Activated gamma-delta T cell treated with Interleukin-2 at 50 U/mL for 16 hours (primary cell): ENCODE results near the gene TSPAN12.
"Not testable (repeated sequence)": the region's sequence is repeated elsewhere in the genome, so short reads cannot be mapped to it uniquely, and the experiment has no call there.

Experiments used
- DNase-seq: peaks from one replicate; pipeline ENCODE4 v3.0.0-alpha.2; 2020

The TSPAN12 gene

DNA sequence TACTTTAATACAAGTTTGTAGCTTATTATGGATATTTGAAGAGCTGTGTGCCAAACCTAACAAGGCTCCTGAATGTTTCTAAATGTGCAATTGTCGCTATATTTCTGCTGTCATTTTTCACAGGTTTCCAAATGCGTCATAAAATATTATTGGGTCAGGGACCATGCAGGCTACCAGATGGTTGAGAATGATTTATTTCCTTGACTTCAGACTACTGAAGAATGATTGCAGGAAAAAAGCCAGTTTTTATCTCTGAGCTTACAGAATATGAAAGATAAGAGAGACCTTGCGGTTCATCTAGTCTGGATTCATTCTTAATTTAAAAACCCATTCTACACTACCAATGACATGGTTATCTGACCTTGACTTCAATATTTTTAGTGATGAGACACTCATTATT, 55.2 kb downstream of the TSPAN12 start:
- no peak for DNase-seq

GRCh38 chr7:120799813-120800475, 58.0 kb downstream of the TSPAN12 start:
- no peak for DNase-seq

GRCh38 chr7:120799147-120799546, 58.8 kb downstream of the TSPAN12 start:
- DNase-seq = no peak

DNA sequence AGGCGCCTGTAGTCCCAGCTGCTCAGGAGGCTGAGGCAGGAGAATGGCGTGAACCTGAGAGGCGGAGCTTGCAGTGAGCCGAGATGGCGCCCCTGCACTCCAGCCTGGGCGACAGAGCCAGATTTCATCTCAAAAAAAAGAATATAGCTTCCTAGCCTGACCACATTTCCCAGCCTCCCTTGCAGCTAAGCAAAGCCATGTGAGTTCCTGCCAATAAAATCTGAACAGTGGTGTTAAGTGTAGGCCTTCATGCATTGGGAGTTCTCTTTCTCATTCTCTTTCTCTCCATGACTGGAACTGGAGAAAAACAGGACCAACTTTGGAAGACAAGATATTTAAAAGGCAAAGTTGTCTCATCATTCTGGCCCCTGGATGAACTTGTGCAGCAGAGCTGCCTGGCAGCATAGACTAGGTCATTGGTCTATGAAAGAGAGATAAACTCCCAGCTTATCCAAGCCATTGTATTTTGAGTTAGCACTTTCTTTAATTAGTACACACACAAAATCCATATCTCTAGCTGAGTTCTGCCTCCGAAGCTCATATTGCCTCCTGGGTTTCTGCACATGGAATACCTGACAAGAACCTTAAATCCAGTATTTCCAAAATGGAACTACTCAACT, 60.8 kb downstream of the TSPAN12 start:
- DNase-seq = no peak

DNA sequence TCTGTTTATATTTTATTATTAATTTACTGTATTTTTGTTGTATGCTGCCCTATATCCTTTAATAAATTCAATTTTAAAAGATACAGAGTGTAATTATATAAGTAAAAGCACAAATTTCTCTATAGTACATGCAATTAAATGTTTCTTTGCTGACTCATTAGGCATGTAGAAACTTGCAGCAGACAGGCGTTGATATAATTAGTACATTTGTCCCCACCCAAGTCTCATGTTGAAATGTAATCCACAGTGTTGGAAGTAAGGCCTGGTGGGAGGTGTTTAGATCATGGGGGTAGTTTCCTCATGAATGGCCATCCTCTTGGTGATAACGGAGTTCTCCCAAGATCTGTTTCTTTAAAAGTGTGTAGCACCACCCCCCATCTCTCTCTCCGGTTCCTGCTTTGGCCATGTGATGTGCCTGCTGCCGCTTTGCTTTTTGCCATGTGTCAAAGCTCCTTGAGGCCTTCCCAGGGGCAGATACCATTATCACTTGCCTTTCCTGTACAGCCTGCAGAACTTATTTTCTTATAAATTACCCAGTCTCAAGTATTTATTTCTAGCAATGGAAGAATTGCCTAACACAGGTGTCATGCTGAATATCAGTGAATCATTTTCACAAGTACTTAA, 63.7 kb downstream of the TSPAN12 start:
- no peak for DNase-seq

DNA sequence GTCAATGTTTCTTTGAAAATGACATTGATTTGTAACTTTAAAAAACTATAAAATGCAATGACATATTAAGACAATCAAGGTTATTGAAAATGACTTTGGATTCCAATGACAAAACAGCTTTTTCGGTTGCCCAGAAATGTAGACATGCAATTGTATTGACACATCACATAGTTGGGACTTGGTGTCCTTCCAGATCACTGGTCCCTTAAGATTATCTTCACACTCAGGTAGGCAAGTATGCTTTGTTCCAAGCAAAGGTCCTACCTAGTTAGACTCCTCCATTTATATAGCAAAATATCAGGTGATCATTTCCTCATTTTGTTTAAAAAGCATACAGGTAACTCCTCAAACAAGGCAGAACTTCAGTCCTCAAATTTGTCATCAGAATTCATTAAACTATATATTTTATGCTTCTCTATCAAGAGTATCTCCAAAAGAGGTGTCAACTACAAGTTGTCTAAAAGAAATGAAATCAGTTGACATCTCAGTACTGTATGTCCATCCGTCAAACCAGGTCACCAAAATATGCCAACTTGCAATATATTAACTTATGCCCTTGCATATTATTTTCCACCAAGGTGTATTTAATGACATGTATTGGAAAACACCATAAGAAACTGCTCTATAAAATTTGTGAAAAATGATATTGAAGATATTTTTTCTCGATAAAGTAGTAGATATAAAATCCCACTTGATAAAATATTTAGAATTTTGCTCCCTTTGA, 64.6 kb downstream of the TSPAN12 start:
- no peak for DNase-seq

- no peak for DNase-seq
Measured at GRCh38 chr7:120792861-120793130, 65.1 kb downstream of the TSPAN12 start.

DNA sequence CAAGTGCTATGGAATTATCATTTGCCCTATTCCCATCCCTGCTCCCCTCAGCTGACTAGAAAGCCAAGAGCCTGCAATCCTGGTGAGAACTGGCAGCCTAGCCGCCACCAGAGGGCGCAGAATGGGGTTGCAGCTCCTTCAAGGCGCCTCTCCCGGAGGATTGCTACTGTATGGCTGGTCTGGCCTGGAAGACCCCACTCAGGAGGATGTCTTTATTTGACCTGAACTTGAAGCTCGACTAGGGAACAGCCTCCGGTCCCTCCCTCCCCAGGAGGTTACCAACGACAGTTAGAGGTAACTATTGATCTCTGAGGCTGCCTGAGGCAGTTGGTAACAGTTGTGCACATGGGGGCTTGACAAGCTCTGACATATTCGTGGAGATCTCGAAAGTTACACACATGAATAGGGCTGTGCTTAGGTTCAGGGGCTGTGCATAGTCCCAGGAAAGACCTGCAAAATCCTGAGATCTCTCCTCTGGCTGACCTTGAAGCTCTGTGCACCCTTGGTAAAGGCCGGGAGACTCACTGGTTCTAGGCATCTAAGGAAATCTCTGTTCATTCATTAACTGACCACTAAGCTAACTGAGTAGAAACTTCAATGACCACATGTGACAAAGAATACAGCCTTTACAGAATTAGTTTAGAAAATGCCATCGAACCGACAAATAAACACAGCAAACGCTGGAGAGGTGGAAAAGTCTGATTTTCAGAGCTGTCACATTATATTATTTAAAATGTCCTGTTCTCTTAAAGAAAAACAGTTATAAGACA, 65.7 kb downstream of the TSPAN12 start:
- peak; percentile 48 for DNase-seq

DNA sequence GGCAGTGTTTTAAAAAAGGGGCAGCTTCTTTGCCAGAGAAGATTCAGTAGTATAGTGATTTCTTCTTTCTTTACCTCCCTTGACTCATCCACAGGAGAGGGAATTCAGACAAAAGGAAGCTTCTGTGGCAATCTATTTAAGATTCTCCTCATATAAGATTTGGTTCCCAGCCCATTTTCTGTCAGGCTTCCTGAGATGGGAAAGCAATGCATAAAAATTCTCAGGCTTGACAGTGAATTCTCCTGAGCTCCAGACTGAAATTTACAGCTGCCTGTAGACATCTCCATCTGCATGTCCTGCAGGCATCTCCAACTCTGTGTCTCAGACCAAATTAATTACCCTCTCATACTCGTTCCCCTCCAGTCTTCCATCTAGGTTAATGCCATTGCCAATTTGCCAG, 72.8 kb downstream of the TSPAN12 start:
- DNase-seq = no peak

DNA sequence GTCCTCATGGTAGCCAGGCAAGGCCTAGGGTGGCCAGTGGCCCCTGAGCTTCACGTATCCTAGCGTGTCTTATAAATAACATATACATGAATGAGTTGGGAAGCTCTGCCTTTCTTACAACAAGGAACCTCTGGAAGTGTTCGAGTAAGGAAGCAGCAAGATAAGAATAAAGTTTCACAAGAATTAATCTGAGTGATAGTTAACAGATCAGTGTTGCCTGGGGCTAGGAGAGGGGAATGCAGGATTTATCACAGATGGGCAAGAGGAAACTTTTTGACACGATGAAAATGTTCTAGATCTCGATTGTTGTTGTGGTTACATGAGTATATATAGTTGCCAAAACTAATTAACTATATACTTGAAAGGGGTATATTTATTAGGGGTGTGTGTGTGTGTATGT, 74.2 kb downstream of the TSPAN12 start:
- no peak for DNase-seq

- no peak for DNase-seq
Measured at GRCh38 chr7:120783273-120783672, 74.7 kb downstream of the TSPAN12 start.

DNA sequence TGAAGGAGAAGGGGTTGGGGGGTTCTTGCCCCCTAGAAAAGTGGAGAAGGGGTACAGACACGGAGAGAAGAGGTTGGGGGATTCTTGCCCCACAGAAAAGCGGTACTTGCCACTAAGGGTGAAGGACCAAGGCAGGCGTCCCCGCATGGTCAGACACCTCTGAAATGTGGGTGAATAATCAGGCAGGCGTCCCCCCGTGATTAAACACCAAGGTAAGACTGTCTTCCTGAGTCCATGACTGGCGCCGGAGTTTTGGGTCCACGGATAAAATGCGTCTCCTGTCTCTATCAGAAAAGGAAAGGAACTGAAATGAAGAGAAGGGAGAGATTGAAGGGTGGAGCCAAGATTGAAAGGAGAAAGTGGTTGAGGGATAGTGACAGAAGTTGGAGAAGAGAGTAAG, 76.0 kb downstream of the TSPAN12 start:
- not testable (repeated sequence) for DNase-seq

DNA sequence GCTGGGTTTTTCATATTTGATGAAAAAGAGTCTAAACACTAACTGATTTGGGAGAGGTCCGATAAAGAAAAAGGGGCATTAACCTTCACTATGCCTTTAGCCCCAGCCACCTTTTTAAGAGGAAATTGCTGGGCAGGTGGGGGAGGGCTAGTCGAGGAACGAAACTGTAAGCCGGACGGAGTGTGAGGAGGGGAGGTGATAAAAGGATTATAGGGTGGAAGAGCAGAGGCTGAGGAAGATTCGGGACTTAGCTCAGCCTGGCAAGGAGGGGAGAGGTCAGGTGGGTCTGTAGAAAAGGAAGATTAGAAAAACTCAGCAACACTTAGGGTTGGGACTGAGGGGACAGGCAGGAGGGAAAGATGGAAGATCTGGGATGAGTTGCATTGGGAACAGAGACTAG, 77.0 kb downstream of the TSPAN12 start:
- no peak for DNase-seq

DNA sequence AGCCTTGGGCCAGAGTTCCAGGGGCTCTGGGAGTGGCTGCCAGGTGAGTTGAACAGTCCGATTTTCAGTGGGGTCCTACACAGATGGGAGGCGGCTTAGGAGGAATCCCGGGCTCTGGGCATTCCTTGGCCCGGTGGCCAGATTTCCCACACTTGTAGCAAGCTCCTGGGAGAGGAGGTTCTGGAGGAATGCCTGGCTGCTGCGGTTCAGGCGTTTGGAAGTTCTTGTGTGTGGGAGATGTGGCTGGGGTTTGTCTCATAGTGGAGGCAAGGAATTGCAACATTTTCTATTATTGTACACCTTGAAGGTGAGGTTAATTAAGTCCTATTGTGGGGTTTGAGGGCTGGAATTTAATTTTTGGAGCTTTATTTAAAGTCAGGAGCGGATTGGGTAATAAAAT, 77.5 kb downstream of the TSPAN12 start:
- DNase-seq = not testable (repeated sequence)

DNA sequence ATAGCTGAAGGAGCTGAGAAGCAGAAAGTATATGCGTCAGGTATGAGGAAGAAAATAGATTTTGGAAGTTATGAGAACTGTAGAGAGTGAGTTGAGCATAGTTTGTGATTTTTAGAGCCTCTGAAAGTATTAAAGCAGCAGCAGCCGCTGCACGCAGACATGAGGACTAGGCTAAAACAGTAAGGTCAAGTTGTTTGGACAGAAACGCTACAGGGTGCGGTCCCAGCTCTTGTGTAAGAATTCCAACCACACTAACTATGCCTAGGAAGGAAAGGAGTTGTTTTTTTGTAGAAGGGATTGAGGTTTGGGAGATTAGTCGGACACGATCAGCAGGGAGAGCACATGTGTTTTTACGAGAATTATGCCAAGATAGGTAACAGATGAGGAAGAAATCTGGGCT, 78.9 kb downstream of the TSPAN12 start:
- not testable (repeated sequence) for DNase-seq

GRCh38 chr7:120775755-120776154, 82.2 kb downstream of the TSPAN12 start:
- no peak for DNase-seq

- no peak for DNase-seq
Measured at GRCh38 chr7:120774481-120774880, 83.5 kb downstream of the TSPAN12 start.

- no peak for DNase-seq
Measured at GRCh38 chr7:120770206-120770605, 87.7 kb downstream of the TSPAN12 start.

DNA sequence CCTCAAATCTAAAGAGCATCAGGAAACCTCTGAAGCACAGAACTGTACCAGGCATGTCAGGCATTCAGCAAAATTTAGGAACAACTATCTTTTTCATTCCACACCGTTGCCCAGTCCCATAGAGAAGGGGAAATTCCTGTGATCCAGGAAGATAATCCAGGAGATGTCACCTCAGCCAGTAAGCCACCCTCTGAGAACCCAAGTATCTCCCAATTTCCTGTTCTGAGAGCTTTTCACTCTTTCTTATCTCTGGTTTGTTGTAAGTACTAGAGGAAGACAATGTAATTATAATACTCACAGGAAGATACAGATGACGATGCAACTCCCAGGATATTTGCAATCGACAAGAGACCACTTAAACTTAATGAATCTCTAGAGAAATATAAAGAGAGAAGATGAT, 97.1 kb downstream of the TSPAN12 start:
- DNase-seq = no peak

- no peak for DNase-seq
Measured at GRCh38 chr7:120760050-120760449, 97.9 kb downstream of the TSPAN12 start.

DNA sequence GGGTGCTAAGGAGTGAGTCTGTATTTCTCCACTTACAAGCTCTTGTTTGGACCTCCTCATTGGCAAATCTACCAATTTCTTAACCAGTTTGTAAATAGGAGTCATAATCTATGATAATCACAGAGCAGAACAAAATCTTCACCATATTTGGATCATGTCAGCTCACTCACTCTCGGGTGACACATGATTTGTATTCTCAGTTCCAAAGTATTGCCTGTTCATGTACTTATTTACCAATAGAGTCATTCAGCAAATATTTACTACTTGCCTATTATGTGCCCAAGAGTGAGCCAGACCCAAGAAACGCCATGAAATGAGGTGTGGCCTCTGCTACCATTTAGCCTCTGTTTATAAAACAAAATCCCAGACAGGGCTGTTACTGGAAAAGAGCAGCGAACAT, 114.8 kb downstream of the TSPAN12 start:
- no peak for DNase-seq

- DNase-seq = no peak
Measured at GRCh38 chr7:120742372-120742771, 115.6 kb downstream of the TSPAN12 start.

- no peak for DNase-seq
Measured at GRCh38 chr7:120741371-120742042, 116.4 kb downstream of the TSPAN12 start.
